Parathyroid adenoma (tissue), 2 donors: ENCODE data around the gene CDK11B.

Experiments
- H2AFZ ChIP-seq: fragments of 300-600 bp; sonication (generic); one replicate; pipeline ENCODE4 v1.7.0; 2017; ENCODE audit warnings: antibody characterized with exemption, mild to moderate bottlenecking
- H3K27ac ChIP-seq: fragments of 300-600 bp; sonication (generic); one replicate; pipeline ENCODE4 v1.7.0; 2017
- H3K27me3 ChIP-seq: fragments of 300-600 bp; sonication (generic); one replicate; pipeline ENCODE4 v1.7.0; 2017; ENCODE audit warnings: low read length; ENCODE audit not compliant: control insufficient read depth, insufficient read depth
- H3K36me3 ChIP-seq: fragments of 300-600 bp; sonication (generic); one replicate; pipeline ENCODE4 v1.7.0; 2017; ENCODE audit warnings: low read length; ENCODE audit not compliant: control insufficient read depth, insufficient read depth
- H3K4me1 ChIP-seq: fragments of 300-600 bp; sonication (generic); one replicate; pipeline ENCODE4 v1.7.0; 2017; ENCODE audit warnings: control low read depth
- H3K4me2 ChIP-seq: fragments of 300-600 bp; sonication (generic); one replicate; pipeline ENCODE4 v1.7.0; 2017; ENCODE audit warnings: low read length
- H3K4me3 ChIP-seq: fragments of 300-600 bp; sonication (generic); one replicate; pipeline ENCODE4 v1.7.0; 2017; ENCODE audit warnings: low read depth, low read length
- H3K79me2 ChIP-seq: fragments of 300-600 bp; sonication (generic); one replicate; pipeline ENCODE4 v1.7.0; 2017; ENCODE audit warnings: control low read depth
- H3K9ac ChIP-seq: fragments of 300-600 bp; sonication (generic); one replicate; pipeline ENCODE4 v1.7.0; 2017; ENCODE audit warnings: mild to moderate bottlenecking
- H3K9me3 ChIP-seq: fragments of 300-600 bp; sonication (generic); one replicate; pipeline ENCODE4 v1.7.0; 2017; ENCODE audit warnings: low read length; ENCODE audit not compliant: control insufficient read depth
- CTCF ChIP-seq: fragments of 300-600 bp; sonication (generic); IDR thresholded peaks from one replicate; pipeline ENCODE4 v1.7.0; 2017; ENCODE audit warnings: antibody characterized with exemption, mild to moderate bottlenecking
- donor health status: primary hyperparathyroidism.

The CDK11B gene

GRCh38 chr1:1604374-1605033 is 54.3 kb downstream of the CDK11B start:
- Histone ChIP-seq H3K4me3 (no peak overlapping the region), H2AFZ (no peak overlapping the region), H3K4me2 (no peak overlapping the region), H3K9ac (no peak overlapping the region), H3K36me3 (no peaks in the 10 kb centered on the region), H3K79me2 (no peaks in the 10 kb centered on the region), H3K27me3 (no peaks in the 10 kb centered on the region), H3K27ac (no peak overlapping the region), H3K4me1 (no peaks in the 10 kb centered on the region), H3K9me3 (no peaks in the 10 kb centered on the region)
- no peak for TF ChIP-seq CTCF

GRCh38 chr1:1603671-1604373 is 55.0 kb downstream of the CDK11B start:
- Histone ChIP-seq H3K9ac (no peak overlapping the region), H3K27me3 (no peaks in the 10 kb centered on the region), H2AFZ (no peak overlapping the region), H3K36me3 (no peaks in the 10 kb centered on the region), H3K9me3 (no peaks in the 10 kb centered on the region), H3K27ac (no peak overlapping the region), H3K79me2 (no peaks in the 10 kb centered on the region), H3K4me3 (no peak overlapping the region), H3K4me1 (no peaks in the 10 kb centered on the region), H3K4me2 (no peak overlapping the region)
- TF ChIP-seq CTCF = no peak

GRCh38 chr1:1602968-1603506 is 55.8 kb downstream of the CDK11B start:
- H3K79me2 ChIP-seq = no peaks in the 10 kb centered on the region
- H3K27me3 ChIP-seq = no peaks in the 10 kb centered on the region
- H3K9me3 ChIP-seq = no peaks in the 10 kb centered on the region
- H3K4me3 ChIP-seq = no peak overlapping the region
- H3K9ac ChIP-seq = no peak overlapping the region
- no peak overlapping the region for H3K27ac ChIP-seq
- no peaks in the 10 kb centered on the region for H3K4me1 ChIP-seq
- TF ChIP-seq CTCF = no peak
- H2AFZ ChIP-seq = no peak overlapping the region
- no peak overlapping the region for H3K4me2 ChIP-seq
- no peaks in the 10 kb centered on the region for H3K36me3 ChIP-seq

GRCh38 chr1:1602304-1602967 is 56.4 kb downstream of the CDK11B start:
- Histone ChIP-seq H3K36me3 (no peaks in the 10 kb centered on the region), H3K4me1 (no peaks in the 10 kb centered on the region), H3K27me3 (no peaks in the 10 kb centered on the region), H2AFZ (no peak overlapping the region), H3K4me3 (no peak overlapping the region), H3K79me2 (no peaks in the 10 kb centered on the region), H3K27ac (no peak overlapping the region), H3K9ac (no peak overlapping the region), H3K4me2 (no peak overlapping the region), H3K9me3 (no peaks in the 10 kb centered on the region)
- TF ChIP-seq CTCF = no peak
